ENCODE measurements around the gene KDM6A. TPM values are rescaled to one million over a fixed set of nuclear protein-coding genes. Genes with fewer than 3 reads are reported as not detected.

The KDM6A gene
- total RNA-seq, 2 donors from 2014 or later, result 20.8 to 30.7 TPM

Other genes with a start within 250 kb of the KDM6A start
- not detected for gene DUSP21, start 29.2 kb upstream of the KDM6A start, total RNA-seq

Measured in body of pancreas (tissue), 2 donors.